GM18502 (cell line): ENCODE results near the gene PRKAG2.
"Not testable (repeated sequence)": the region's sequence is repeated elsewhere in the genome, so short reads cannot be mapped to it uniquely, and the experiment has no call there.

ENCODE experiments used
- ATAC-seq: cut with Tn5 transposase; IDR thresholded peaks from one replicate; pipeline ENCODE4 v1.9.1; 2021; ENCODE audit warnings: mild to moderate bottlenecking; ENCODE audit not compliant: unreplicated experiment, poor library complexity

The PRKAG2 gene

DNA sequence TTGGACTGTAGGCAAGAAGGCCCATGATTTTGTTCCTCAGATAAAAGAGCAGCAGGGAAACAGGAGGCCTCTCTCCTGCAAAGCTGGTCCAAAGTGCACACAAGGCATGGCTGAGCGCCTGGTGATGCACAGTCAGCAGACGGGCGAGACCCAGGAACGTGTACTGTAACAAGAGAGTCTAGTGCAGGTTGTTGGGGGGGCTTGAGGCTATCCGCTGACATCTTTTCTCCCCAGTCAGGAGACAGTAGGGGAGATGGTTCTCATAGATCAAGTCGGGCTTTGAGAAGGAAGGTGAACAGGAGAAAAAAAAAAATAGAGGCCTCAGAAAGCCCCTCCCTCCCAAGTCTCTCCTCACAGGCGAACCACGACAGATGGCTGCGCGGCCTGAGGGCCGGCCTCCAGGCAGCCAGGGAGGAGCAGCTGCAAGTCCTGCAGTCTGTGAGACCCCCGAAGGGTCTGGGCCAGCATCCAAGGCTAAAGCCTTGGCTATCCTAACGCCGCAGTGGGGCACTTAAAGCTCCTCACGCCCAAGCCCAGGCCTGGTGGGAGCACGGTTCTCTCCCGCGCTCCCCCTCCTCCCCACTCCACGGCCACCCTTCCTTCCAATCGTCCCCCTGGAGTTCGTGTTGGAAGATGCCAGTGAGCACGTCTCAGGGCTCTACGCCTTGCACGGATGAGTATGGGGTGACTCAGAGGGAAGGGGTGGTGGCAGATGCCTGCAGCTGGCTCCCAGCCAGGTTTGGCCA, 68.3 kb downstream of the PRKAG2 start:
- no peak for ATAC-seq

- ATAC-seq, result no peak
These were observed 69.1 kb downstream of the PRKAG2 start for GRCh38 chr7:151807846-151808245.

DNA sequence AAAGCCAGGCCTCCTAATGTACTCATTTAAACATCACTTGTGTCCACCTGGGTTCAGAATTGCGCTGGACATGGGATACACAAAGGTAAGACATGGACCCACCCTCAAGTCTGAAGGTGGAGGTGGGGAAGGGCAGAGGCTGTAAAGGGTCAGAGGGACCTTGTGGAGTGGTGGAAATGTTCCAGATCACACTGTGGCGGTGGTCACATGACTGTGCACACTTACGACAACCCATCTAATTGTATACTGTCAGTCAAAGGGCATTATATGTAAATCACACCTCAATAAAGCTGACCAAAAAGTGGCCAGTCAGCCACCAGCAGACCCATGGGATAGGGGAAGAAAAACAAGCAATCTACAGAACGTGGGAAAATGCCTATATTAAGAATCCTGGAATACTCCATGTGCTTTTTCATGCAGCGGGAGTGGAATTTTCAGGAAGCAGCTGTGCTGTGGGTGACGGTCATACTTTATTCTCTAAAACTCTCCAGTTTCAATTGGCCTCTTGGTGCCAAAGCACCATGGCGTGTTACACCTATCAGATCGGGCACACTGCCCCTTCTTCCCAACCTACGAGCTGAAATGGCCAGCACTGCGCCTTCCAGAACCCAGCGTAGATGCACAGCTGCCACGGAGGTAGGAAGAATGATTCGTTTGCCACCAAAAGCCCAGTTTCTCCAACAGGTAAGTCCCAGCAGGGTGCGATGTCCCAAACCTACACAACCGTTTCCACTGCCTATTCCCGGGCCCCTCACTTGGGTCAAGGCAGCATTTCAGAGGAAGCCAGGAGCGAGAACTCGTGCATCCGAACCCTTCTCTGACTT, 69.8 kb downstream of the PRKAG2 start:
- ATAC-seq, result no peak

GRCh38 chr7:151806204-151806603, 70.7 kb downstream of the PRKAG2 start:
- ATAC-seq, result no peak

- ATAC-seq, result no peak
These were observed 71.7 kb downstream of the PRKAG2 start for GRCh38 chr7:151805191-151805590.

- no peak for ATAC-seq
These were observed 72.2 kb downstream of the PRKAG2 start for GRCh38 chr7:151804756-151805155.

- ATAC-seq, result no peak
These were observed 73.1 kb downstream of the PRKAG2 start for GRCh38 chr7:151803841-151804240.

GRCh38 chr7:151802469-151802846, 74.5 kb downstream of the PRKAG2 start:
- no peak for ATAC-seq

DNA sequence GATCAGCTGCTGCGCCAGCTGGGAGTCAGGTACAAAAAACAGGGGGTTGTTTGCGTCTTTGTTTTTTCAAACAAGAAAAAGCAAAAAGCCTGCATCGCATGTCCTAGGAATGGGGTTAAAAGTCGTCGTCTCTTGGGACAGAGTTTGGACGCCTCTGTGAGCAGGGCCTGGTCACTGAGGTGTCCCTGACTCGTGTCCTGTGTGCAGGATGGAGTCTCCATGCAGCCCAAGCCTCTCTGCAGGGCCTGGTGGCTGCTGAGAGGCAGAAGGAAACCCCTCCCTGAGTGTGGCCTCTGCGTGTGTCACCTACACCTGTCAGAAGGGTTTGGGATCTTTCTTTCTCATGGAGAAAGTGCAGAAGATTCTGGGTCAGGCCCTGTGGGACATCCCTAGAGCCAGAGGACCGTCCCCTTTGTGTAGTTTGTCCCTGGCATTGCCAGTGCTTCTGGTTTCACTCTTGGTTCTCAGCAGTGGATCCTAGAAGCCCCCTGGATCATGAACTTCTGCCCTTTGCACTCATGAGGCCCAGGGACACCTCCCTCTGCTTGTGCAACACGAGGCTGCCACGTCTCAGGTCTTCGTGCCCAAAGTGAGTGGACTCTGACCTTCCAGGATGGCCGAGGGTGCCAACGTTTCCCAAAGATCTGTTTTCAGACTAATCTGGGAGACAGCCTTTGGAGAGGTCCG, 75.0 kb downstream of the PRKAG2 start:
- ATAC-seq, result no peak

- ATAC-seq, result no peak
These were observed 75.6 kb downstream of the PRKAG2 start for GRCh38 chr7:151801291-151801690.

- ATAC-seq, result no peak
These were observed 76.1 kb downstream of the PRKAG2 start for GRCh38 chr7:151800861-151801260.

DNA sequence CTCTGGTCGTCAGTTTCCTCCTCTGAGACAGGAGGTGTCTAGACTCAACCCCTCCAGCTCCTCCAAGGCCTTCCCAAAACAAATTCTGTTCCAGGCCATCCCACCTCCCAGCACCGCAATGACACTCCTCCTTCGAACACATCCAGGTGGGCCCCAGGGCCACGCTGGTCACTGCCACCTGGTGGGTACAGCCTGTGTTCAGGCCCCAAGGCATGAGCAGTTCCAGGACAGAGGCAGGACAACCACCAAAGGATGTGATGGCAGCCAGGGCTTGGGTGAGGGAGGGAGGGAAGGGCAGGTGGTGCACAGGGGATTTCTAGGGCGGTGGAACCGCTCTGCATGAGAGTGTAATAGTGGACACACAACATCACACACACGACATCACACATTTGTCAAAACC, 76.5 kb downstream of the PRKAG2 start:
- no peak for ATAC-seq

- no peak for ATAC-seq
These were observed 77.4 kb downstream of the PRKAG2 start for GRCh38 chr7:151799506-151799905.

GRCh38 chr7:151798851-151799448, 78.0 kb downstream of the PRKAG2 start:
- no peak for ATAC-seq

DNA sequence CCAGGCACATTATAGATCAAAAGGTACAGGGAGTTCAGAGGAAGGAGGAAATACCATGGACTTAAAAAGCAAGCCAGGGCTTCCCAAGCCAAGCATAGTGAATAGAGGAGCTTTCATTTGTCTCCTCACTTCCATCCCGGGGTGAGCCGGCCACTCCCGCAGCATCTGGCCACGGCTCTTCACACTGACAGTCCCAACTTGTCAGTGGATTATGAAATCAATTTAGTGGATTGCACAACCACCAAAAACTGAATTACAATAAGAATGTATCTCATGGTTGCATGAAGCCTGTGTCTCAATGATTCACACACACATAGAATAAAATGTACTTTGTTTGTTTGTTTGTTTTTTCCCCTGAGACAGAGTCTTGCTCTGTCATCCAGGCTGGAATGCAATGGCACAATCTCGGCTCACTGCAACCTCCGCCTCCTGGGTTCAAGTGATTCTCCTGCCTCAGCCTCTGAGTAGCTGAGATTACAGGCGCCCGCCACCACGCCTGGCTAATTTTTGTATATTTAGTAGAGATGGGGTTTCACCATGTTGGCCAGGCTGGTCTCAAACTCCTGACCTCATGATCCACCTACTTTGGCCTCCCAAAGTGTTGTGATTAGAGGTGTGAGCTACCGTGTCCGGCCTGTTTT, 79.1 kb downstream of the PRKAG2 start:
- not testable (repeated sequence) for ATAC-seq

- no peak for ATAC-seq
These were observed 79.9 kb downstream of the PRKAG2 start for GRCh38 chr7:151796871-151797537.

DNA sequence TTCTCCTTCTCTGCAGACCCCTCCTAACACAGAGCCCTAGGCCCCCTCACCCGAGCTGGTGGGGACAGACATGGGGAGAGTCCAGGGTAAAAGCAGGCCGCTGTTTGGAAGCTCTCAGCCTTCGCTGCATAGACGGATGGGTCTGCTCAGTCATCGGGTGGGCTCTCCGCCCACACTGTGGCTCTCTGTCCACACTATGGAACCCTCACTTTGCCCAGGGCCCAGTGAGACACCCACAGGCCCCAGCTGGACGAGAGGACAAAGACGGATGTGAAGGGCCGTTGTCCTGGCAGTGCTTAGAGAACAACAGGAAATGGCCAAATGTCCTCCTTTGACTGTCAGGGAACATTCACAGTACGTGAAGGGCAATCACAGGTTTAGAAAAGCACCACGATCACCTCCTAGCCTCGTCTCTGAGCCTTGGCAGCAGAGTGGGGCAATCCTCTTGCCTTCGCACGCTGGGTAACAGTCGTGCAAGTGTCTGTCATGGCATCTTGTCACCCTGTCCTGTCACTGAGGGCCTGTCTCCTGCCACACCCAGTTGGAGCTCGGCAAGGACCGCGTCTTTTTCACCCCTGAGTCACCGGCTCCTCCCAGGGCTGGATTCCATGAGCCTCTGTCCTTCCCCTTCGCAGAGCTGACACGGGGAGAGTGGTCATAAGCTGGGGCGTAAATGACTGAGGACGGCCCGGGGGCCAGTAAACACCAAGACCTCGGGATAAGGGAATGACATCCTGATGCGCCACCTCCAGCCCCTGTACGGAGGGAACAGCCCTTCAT, 80.6 kb downstream of the PRKAG2 start:
- no peak for ATAC-seq

DNA sequence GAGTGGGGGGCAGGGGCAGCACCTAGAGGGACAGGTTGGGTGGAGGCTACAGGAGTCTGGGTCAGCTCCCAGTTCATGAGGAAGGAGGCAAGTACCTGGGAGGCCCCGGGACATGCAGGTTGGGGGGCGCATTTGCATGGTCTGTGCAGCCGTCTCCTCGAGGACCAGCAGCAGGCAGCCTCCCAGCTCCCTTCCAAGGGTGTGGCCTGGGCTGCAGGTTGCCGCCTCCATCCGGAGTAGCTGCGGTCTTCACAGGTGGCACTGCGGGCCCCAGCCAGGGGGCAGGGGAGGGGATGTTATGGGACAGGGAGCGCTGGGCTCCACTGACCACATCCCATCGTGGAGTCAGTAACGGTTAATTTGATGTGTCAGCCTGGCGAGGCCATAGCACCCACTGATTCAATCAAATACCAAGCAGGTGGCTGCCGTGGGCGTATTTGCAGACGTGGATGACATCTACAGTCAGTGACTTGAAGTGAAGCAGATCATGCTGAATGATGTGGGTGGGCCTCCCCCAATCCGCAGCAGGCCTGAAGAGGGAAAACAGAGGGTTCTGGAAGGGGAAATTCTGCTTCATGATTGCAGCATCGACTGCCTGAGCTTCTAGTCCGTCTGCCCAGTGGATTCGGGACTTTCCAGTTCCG, 81.6 kb downstream of the PRKAG2 start:
- peak; percentile 72 for ATAC-seq
